Measurements from ENCODE around the gene SERAC1. TPM values are rescaled to one million over a fixed set of nuclear protein-coding genes. Genes with fewer than 3 reads are reported as not detected.

SERAC1 gene
- total and polyA plus RNA-seq, 2 donors (not counting 3 experiments of a cell fraction or from before 2014, with no cell fraction given), result 4.9 to 5.7 TPM

GRCh38 chr6:158072083-158072721, 95.9 kb downstream of the SERAC1 start:
- H3K9me1 ChIP-seq (replicated peaks; ENCODE audit: control insufficient read depth, extremely low read depth, insufficient read depth, low read length), result no peaks in the 10 kb centered on the region
- DNase-seq (ENCODE audit: low read depth, low spot score) (peak; percentile 76), FAIRE-seq (peak; percentile 71)
- H3K79me2 ChIP-seq (ENCODE audit: control insufficient read depth, insufficient read depth, low read length), result peaks cover 6% of the 10 kb centered on the region
- no peak overlapping the region for H3K4me2 ChIP-seq (ENCODE audit: insufficient read depth, low read length)
- intact Hi-C loops (cut with micrococcal nuclease) (loop anchor here (2.0 kb wide), 1 partner anchor 137 kb away; no protein-coding TSS in a partner anchor), dilution Hi-C loops (cut with MboI; ENCODE audit: extremely low pct_ligation_motif_present, low sequenced_read_pairs) (no loop called here)
- H3K27me3 ChIP-seq (ENCODE audit: control insufficient read depth in 2 of 2, insufficient read depth in 2 of 2, low read length in 2 of 2), result no peaks in the 10 kb centered on the region
- ChIA-PET CTCF (interaction anchor here (0.6 to 8.4 kb wide), 35 partner anchors 11 to 316 kb away, joined by 3 to 83 read pairs (median 5); partner anchors contain the start of gene SYNJ2), POLR2A (no interaction called here)
- TF ChIP-seq EZH2 (IDR thresholded peaks at IDR 0.05; ENCODE audit: borderline replicate concordance, low read depth, low read length, severe bottlenecking) (no peak), CTCF (IDR thresholded peaks at IDR 0.05; ENCODE audit: extremely low read depth in 1 of 2, insufficient read depth in 1 of 2, low read depth in 1 of 2, low read length in 2 of 2) (peak; percentile 76 to 86), JUN (IDR thresholded peaks at IDR 0.05; ENCODE audit: borderline replicate concordance, insufficient read depth, insufficient read length, low read depth) (no peak), MYC (IDR thresholded peaks at IDR 0.05; ENCODE audit: low read depth, low read length) (no peak), POLR2AphosphoS5 (IDR thresholded peaks at IDR 0.05; ENCODE audit: insufficient read depth, low read depth, low read length) (no peak)
- H3K9ac ChIP-seq (replicated peaks; ENCODE audit: extremely low read depth, insufficient read depth, low read length), result no peak overlapping the region
- H3K4me3 ChIP-seq (replicated peaks in 1 of 3; ENCODE audit: insufficient read depth in 1 of 3, low read depth in 1 of 3, low read length in 3 of 3), result no peak overlapping the region
- no TSS peak for BruUV-seq (replicated peaks)
- no peak overlapping the region for H2AFZ ChIP-seq (ENCODE audit: low read depth, low read length)
- H4K20me1 ChIP-seq (replicated peaks; ENCODE audit: control insufficient read depth, extremely low read depth, insufficient read depth, low read length), result no peaks in the 10 kb centered on the region
- H3K27ac ChIP-seq (ENCODE audit: insufficient read depth, low read depth, low read length), result peak overlapping the region; percentile 34
- H3K4me1 ChIP-seq (ENCODE audit: control insufficient read depth, extremely low read depth, insufficient read depth, low read length), result peaks cover 38% of the 10 kb centered on the region
- no peaks in the 10 kb centered on the region for H3K9me3 ChIP-seq (replicated peaks; ENCODE audit: control insufficient read depth, insufficient read depth, low read length)
- peaks cover 7 to 24% of the 10 kb centered on the region in 2 experiments for H3K36me3 ChIP-seq (ENCODE audit: control insufficient read depth in 2 of 2, extremely low read depth in 1 of 2, insufficient read depth in 2 of 2, low read length in 2 of 2)

All from endothelial cell of umbilical vein (primary cell).